Measurements from ENCODE around the gene MST1. TPM values are rescaled to one million over a fixed set of nuclear protein-coding genes. Genes with fewer than 3 reads are reported as not detected.
A peak's percentile ranks its signal among the peaks of the same experiment; 100 is the strongest.

Gene MST1
- total RNA-seq, 4 donors from 2014 or later, result 21.5 to 43.5 (median 40.7) TPM

DNA sequence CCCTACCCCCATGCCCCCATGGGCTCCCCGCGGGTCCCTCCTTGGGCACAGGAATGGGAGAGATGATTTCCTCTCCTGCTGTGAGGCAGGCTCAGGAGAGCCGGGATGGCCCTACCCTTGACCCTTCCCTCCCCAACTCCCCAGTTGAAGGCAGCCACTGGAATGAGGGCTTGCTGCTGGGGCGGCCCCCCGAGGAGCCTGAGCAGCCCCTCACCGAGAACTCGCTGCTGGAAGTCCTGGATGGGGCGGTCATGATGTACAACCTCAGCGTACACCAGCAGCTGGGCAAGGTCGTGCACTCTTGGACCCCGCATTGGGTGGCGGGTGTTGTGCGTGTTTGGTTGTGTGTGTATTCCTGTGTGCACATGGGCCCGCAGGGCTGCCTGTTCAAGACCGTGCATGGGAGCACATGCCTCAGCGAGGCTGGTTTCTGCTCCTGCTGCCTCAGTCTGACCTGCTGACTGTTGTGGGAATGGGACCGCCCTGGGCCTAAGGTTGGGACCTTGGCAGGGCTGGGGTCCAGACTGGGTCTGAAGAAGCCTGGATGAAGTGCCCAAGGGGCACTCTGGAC lies 16.2 kb upstream of the MST1 start:
- no peak overlapping the region for H3K27ac ChIP-seq
- WGBS, 2 donors, result 90% methylated on average over 13 of the region's 17 CpGs; no CpG with 5 or more reads in 1 of the 2 donors
- intact Hi-C loops (cut with DNase I), result loop anchor here (5.0 to 10.0 kb wide), 2 partner anchors 137 to 199 kb away; partner anchors contain the start of gene MST1R
- DNase-seq, result no peak
- no peaks in the 10 kb centered on the region for H3K27me3 ChIP-seq
- H3K9me3 ChIP-seq, result no peaks in the 10 kb centered on the region
- TF ChIP-seq, protein P1, sequence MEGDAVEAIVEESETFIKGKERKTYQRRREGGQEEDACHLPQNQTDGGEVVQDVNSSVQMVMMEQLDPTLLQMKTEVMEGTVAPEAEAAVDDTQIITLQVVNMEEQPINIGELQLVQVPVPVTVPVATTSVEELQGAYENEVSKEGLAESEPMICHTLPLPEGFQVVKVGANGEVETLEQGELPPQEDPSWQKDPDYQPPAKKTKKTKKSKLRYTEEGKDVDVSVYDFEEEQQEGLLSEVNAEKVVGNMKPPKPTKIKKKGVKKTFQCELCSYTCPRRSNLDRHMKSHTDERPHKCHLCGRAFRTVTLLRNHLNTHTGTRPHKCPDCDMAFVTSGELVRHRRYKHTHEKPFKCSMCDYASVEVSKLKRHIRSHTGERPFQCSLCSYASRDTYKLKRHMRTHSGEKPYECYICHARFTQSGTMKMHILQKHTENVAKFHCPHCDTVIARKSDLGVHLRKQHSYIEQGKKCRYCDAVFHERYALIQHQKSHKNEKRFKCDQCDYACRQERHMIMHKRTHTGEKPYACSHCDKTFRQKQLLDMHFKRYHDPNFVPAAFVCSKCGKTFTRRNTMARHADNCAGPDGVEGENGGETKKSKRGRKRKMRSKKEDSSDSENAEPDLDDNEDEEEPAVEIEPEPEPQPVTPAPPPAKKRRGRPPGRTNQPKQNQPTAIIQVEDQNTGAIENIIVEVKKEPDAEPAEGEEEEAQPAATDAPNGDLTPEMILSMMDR (IDR thresholded peaks at IDR 0.05), result no peak
- no peak for TF ChIP-seq POLR2A (IDR thresholded peaks at IDR 0.05)
- H3K4me1 ChIP-seq, result no peaks in the 10 kb centered on the region
- H3K36me3 ChIP-seq, result peaks cover 12 to 27% of the 10 kb centered on the region in 2 donors
- no peak overlapping the region for H3K4me3 ChIP-seq (replicated peaks in 1 of 3)

DNA sequence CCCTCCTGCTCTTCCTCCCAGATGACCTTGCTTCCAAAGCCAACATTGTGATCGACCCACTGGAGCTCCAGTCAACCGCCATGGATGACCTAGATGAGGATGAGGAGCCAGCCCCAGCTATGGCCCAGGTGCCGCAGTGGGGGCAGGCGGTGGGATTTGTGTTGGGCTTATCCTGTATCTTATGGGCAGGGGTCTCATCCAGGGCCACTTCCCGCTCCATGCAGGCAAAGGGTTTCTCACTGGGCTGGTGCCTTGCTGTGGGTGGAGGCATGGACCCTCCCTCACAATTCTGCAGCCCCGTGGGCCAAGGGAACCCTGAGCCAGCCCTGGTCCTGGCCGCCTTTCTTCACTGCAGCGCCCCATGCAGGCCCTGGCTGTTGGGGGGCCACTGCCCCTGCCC lies 15.4 kb upstream of the MST1 start:
- WGBS, 2 donors, result 95 to 97% methylated on average over 5 to 7 of the region's 8 CpGs
- Histone ChIP-seq H3K4me1 (no peaks in the 10 kb centered on the region), H3K9me3 (no peaks in the 10 kb centered on the region), H3K4me3 (replicated peaks in 1 of 3) (no peak overlapping the region), H3K27ac (no peak overlapping the region), H3K36me3 (peaks cover 12 to 32% of the 10 kb centered on the region in 2 donors), H3K27me3 (no peaks in the 10 kb centered on the region)
- DNase-seq, result no peak
- intact Hi-C loops (cut with DNase I), result loop anchor here (5.0 to 10.0 kb wide), 2 partner anchors 138 to 200 kb away; partner anchors contain the start of gene MST1R
- TF ChIP-seq POLR2A (IDR thresholded peaks at IDR 0.05), result no peak
- TF ChIP-seq, protein P1 (IDR thresholded peaks at IDR 0.05), result no peak

DNA sequence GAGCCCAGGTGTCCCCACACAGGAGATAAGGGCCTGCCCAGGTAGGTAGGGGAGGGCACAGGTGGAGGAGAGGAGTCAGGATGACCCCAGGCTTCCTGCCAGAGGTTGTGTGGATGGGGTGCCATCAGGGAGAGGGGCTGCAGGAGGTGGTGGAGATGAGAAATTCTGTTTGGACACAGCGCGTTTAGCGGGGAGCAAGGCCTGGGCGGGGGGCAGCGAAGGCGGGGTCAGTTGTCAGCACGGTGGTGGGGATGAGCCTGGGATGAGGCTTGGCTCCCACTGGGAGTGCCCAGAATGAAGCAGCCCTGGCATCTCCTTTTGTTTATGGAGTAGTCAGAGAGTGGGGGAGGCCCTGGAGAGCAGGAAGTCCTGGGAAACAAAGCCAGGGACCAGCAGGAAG lies 14.7 kb upstream of the MST1 start:
- no peak overlapping the region for H3K27ac ChIP-seq
- DNase-seq, result no peak
- intact Hi-C loops (cut with DNase I), result loop anchor here (10.0 kb wide), 1 partner anchor 201 kb away; the partner anchor contains the start of gene MST1R
- WGBS, 2 donors, result 92 to 97% methylated on average over 7 of the region's 7 CpGs
- no peaks in the 10 kb centered on the region for H3K9me3 ChIP-seq
- no peak for TF ChIP-seq POLR2A (IDR thresholded peaks at IDR 0.05)
- TF ChIP-seq, protein P1 (IDR thresholded peaks at IDR 0.05), result no peak
- H3K36me3 ChIP-seq, result peaks cover 12 to 32% of the 10 kb centered on the region in 2 donors
- no peaks in the 10 kb centered on the region for H3K27me3 ChIP-seq
- no peaks in the 10 kb centered on the region for H3K4me1 ChIP-seq
- H3K4me3 ChIP-seq (replicated peaks in 1 of 3), result no peak overlapping the region

DNA sequence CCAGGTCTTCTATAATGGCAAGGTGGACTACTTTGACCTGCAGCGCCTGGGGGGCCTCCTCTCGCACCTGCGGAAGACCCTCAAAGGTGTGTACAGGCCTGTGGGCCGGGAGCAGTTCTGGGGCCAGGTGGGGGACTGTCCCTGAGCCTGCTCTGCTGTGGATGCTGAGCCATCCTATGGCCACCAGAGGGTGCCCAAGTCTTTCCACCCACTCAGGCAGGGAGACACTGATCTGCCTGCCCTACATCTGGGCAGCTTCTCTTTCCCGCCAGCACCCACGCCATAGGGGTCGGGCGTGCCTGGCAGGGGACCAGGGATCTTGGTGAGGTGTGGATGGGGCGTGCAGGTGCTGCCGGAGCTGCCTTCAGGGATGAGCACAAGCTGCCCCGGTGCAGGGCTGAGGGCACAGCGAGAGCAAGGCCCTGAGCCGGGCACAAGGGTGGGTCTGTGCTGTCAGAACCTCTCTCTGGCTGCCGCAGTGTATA lies 14.2 kb upstream of the MST1 start:
- Histone ChIP-seq H3K27me3 (no peaks in the 10 kb centered on the region), H3K27ac (no peak overlapping the region), H3K4me3 (replicated peaks in 1 of 3) (no peak overlapping the region), H3K36me3 (peaks cover 12 to 32% of the 10 kb centered on the region in 2 donors), H3K9me3 (no peaks in the 10 kb centered on the region), H3K4me1 (no peaks in the 10 kb centered on the region)
- no peak for TF ChIP-seq POLR2A (IDR thresholded peaks at IDR 0.05)
- TF ChIP-seq, protein P1 (IDR thresholded peaks at IDR 0.05), result peak in 5 of 6 experiments; percentile 60 to 79 (median 68)
- intact Hi-C loops (cut with DNase I), result loop anchor here (10.0 kb wide), 1 partner anchor 201 kb away; the partner anchor contains the start of gene MST1R
- DNase-seq, result peak; percentile 62 to 64
- whole genome bisulfite sequencing, 2 donors, result 59 to 100% methylated on average over 3 to 9 of the region's 14 CpGs

DNA sequence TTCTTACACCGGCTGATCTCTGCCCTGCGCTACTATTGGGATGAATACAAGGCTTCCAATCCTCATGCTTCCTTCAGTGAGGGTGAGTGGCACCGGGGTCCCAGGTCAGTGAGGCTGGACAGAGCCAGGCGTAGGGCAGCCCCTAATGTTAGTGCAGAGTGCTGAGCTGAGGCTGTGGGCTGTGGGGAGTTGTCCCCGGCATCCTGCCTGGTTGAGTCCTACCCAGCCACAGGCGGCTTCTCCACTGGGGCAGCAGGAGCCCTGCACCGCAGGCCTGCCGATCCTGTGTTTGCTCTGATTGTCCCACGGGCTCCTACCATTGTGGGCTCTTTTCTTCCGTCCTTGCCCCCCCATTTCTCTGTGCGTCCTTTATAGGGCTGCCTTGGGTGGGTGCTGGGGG lies 13.4 kb upstream of the MST1 start:
- DNase-seq, result no peak
- no peaks in the 10 kb centered on the region for H3K4me1 ChIP-seq
- H3K27ac ChIP-seq, result no peak overlapping the region
- H3K9me3 ChIP-seq, result no peaks in the 10 kb centered on the region
- H3K27me3 ChIP-seq, result no peaks in the 10 kb centered on the region
- H3K4me3 ChIP-seq (replicated peaks in 1 of 3), result no peak overlapping the region
- intact Hi-C loops (cut with DNase I), result loop anchor here (10.0 kb wide), 1 partner anchor 202 kb away; the partner anchor contains the start of gene MST1R
- TF ChIP-seq POLR2A (IDR thresholded peaks at IDR 0.05), result no peak
- TF ChIP-seq, protein P1 (IDR thresholded peaks at IDR 0.05), result no peak
- peaks cover 12 to 39% of the 10 kb centered on the region in 2 donors for H3K36me3 ChIP-seq
- WGBS, 2 donors, result 90 to 97% methylated on average over 9 to 11 of the region's 11 CpGs

All from thyroid gland (tissue), 4 donors.